Measurements from ENCODE around the gene CST2. TPM values are rescaled to one million over a fixed set of nuclear protein-coding genes. Genes with fewer than 3 reads are reported as not detected.
"Not testable (repeated sequence)": the region's sequence is repeated elsewhere in the genome, so short reads cannot be mapped to it uniquely, and the experiment has no call there.

CST2 gene
- total RNA-seq, 5 donors from 2014 or later (not counting 1 experiment from before 2014, with no cell fraction given) = not detected

DNA sequence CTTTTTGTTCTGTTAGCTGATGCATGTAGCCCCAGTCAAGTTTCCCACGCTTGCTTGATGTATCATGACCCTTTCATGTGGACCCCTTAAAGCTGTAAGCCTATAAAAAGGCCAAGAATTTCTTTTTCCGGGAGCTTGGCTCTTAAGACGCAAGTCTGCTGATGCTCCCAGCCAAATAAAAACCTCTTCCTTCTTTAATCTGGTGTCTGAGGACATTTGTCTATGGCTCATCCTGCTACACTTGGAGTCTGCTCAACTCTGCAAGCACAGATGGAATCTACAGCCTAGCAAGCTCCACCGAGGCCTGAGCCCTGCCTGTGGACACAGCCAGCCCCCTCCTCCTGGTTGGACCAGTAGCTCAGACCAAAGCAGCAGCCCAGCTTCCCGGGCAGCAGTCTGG lies 3.4 kb downstream of the CST2 start:
- no peak overlapping the region for H3K27ac Mint-ChIP-seq
- H3K4me3 ChIP-seq (ENCODE audit: control insufficient read depth in 1 of 2, extremely low read depth in 1 of 2, low read length in 1 of 2) = no peak overlapping the region
- no peak overlapping the region for H3K27ac ChIP-seq (ENCODE audit: low read length)
- whole genome bisulfite sequencing (ENCODE audit: insufficient coverage) = 74% methylated on average over 2 of the region's 5 CpGs
- H3K9me3 Mint-ChIP-seq = no peaks in the 10 kb centered on the region
- no peak overlapping the region for H3K4me3 Mint-ChIP-seq
- no peaks in the 10 kb centered on the region for H3K36me3 ChIP-seq (ENCODE audit: control insufficient read depth in 2 of 2, extremely low read depth in 1 of 2, insufficient read depth in 1 of 2, low read length in 1 of 2)
- no peaks in the 10 kb centered on the region for H3K36me3 Mint-ChIP-seq
- DNase-seq (no peak), ATAC-seq (replicated peaks in 1 of 4) (no peak)
- no peaks in the 10 kb centered on the region for H3K9me3 ChIP-seq
- no peaks in the 10 kb centered on the region for H3K4me1 ChIP-seq (ENCODE audit: control insufficient read depth in 1 of 2, extremely low read depth in 1 of 2, insufficient read depth in 2 of 2, low read length in 2 of 2)
- ChIA-PET POLR2A (no interaction called here), CTCF (no interaction called here)
- peaks cover 0 to 8% of the 10 kb centered on the region in 2 experiments for H3K27me3 ChIP-seq (replicated peaks in 1 of 2; ENCODE audit: control insufficient read depth in 2 of 2, extremely low read depth in 1 of 2, insufficient read depth in 2 of 2, low read length in 1 of 2)
- H3K4me1 Mint-ChIP-seq = no peaks in the 10 kb centered on the region
- H3K27me3 Mint-ChIP-seq = peaks cover 5 to 9% of the 10 kb centered on the region in 2 donors

DNA sequence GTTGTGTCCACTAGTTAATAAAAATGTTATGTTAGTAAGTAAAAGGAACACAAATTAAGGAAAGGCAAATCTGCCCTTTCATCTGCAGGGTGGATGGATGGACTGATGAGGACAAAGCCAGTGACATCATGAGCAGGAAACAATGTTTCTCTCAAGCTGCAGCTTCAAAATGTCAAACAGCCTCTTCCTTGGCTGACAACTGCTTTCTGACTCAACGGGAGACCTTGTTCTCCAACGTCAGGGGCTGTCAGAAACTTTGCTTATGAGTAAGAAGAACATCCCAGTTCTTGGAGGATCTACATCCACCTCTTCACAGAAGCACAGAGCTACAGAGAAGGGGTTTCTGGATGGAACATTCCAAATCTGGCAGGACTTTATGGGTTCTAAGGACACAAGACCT lies 6.0 kb downstream of the CST2 start:
- peaks cover 0 to 1% of the 10 kb centered on the region in 2 experiments for H3K27me3 ChIP-seq (replicated peaks in 1 of 2; ENCODE audit: control insufficient read depth in 2 of 2, extremely low read depth in 1 of 2, insufficient read depth in 2 of 2, low read length in 1 of 2)
- no peak overlapping the region for H3K27ac ChIP-seq (ENCODE audit: low read length)
- Mint-ChIP-seq H3K27ac (no peak overlapping the region), H3K36me3 (no peaks in the 10 kb centered on the region), H3K27me3 (peaks cover 4 to 5% of the 10 kb centered on the region in 2 donors), H3K4me3 (no peak overlapping the region), H3K9me3 (no peaks in the 10 kb centered on the region), H3K4me1 (no peaks in the 10 kb centered on the region)
- no peaks in the 10 kb centered on the region for H3K9me3 ChIP-seq
- H3K4me3 ChIP-seq (ENCODE audit: control insufficient read depth in 1 of 2, extremely low read depth in 1 of 2, low read length in 1 of 2) = no peak overlapping the region
- no peak for DNase-seq
- ATAC-seq (replicated peaks in 1 of 4) = no peak
- no CpG with 5 or more reads among the region's 2 CpGs for WGBS (ENCODE audit: insufficient coverage)
- H3K4me1 ChIP-seq (ENCODE audit: control insufficient read depth in 1 of 2, extremely low read depth in 1 of 2, insufficient read depth in 2 of 2, low read length in 2 of 2) = no peaks in the 10 kb centered on the region
- ChIA-PET POLR2A (no interaction called here), CTCF (no interaction called here)
- no peaks in the 10 kb centered on the region for H3K36me3 ChIP-seq (ENCODE audit: control insufficient read depth in 2 of 2, extremely low read depth in 1 of 2, insufficient read depth in 1 of 2, low read length in 1 of 2)

DNA sequence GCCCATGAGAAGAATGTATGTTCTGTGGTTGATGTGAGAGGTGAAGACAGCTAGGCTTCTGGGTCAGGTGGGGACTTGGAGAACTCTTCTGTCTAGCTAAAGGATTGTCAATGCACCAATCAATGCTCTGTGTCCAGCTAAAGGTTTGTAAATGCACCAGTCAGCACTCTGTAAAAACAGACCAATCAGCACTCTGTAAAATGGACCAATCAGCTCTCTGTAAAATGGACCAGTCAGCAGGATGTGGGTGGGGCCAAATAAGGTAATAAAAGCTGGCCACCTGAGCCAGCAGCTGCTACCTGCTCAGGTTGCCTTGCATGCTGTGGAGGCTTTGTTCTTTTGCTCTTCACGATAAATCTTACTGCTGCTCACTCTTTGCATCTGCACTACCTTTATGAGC lies 15.0 kb downstream of the CST2 start:
- H3K36me3 ChIP-seq (ENCODE audit: control insufficient read depth in 2 of 2, extremely low read depth in 1 of 2, insufficient read depth in 1 of 2, low read length in 1 of 2); CTCF ChIA-PET; H3K4me3 ChIP-seq (ENCODE audit: control insufficient read depth in 1 of 2, extremely low read depth in 1 of 2, low read length in 1 of 2); H3K27ac ChIP-seq (ENCODE audit: low read length); H3K36me3 Mint-ChIP-seq; H3K4me1 Mint-ChIP-seq; H3K27ac Mint-ChIP-seq; H3K4me1 ChIP-seq (ENCODE audit: control insufficient read depth in 1 of 2, extremely low read depth in 1 of 2, insufficient read depth in 2 of 2, low read length in 2 of 2); H3K9me3 ChIP-seq; POLR2A ChIA-PET; DNase-seq; H3K4me3 Mint-ChIP-seq; ATAC-seq (replicated peaks in 1 of 4); H3K27me3 ChIP-seq (replicated peaks in 1 of 2; ENCODE audit: control insufficient read depth in 2 of 2, extremely low read depth in 1 of 2, insufficient read depth in 2 of 2, low read length in 1 of 2); H3K9me3 Mint-ChIP-seq: not testable (repeated sequence)
- H3K27me3 Mint-ChIP-seq = peaks cover 10 to 15% of the 10 kb centered on the region in 2 donors
- WGBS (ENCODE audit: insufficient coverage) = 100% methylated on average over 1 of the region's 1 CpG

- H3K36me3 Mint-ChIP-seq; H3K4me1 ChIP-seq (ENCODE audit: control insufficient read depth in 1 of 2, extremely low read depth in 1 of 2, insufficient read depth in 2 of 2, low read length in 2 of 2); H3K27ac ChIP-seq (ENCODE audit: low read length); ATAC-seq (replicated peaks in 1 of 4); H3K4me1 Mint-ChIP-seq; H3K27me3 ChIP-seq (replicated peaks in 1 of 2; ENCODE audit: control insufficient read depth in 2 of 2, extremely low read depth in 1 of 2, insufficient read depth in 2 of 2, low read length in 1 of 2); H3K36me3 ChIP-seq (ENCODE audit: control insufficient read depth in 2 of 2, extremely low read depth in 1 of 2, insufficient read depth in 1 of 2, low read length in 1 of 2); DNase-seq; H3K9me3 Mint-ChIP-seq; H3K4me3 Mint-ChIP-seq; H3K4me3 ChIP-seq (ENCODE audit: control insufficient read depth in 1 of 2, extremely low read depth in 1 of 2, low read length in 1 of 2); POLR2A ChIA-PET; H3K9me3 ChIP-seq; H3K27ac Mint-ChIP-seq; CTCF ChIA-PET: not testable (repeated sequence)
- WGBS (ENCODE audit: insufficient coverage) = 90% methylated on average over 1 of the region's 2 CpGs
- peaks cover 10 to 19% of the 10 kb centered on the region in 2 donors for H3K27me3 Mint-ChIP-seq
Measured at GRCh38 chr20:23810349-23810748, 16.2 kb downstream of the CST2 start.

DNA sequence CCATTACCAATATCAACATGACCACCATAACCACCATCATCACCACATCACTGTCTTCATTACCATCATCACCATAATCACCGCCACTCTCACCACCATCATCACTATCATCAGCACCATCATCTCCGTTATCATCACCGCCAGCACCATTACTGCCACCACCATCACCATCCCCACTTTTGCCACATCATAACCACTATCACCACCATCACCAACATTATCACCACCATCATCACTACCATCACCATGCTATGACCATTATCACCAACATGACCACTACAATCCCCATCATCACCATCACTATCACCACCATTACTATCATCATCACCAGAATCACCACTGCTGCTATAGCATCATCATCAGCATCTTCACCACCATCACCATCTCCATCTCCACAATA lies 25.7 kb downstream of the CST2 start:
- Histone ChIP-seq H3K9me3 (no peaks in the 10 kb centered on the region), H3K27ac (ENCODE audit: low read length) (no peak overlapping the region), H3K36me3 (ENCODE audit: control insufficient read depth in 2 of 2, extremely low read depth in 1 of 2, insufficient read depth in 1 of 2, low read length in 1 of 2) (no peaks in the 10 kb centered on the region), H3K4me3 (ENCODE audit: control insufficient read depth in 1 of 2, extremely low read depth in 1 of 2, low read length in 1 of 2) (no peak overlapping the region), H3K4me1 (ENCODE audit: control insufficient read depth in 1 of 2, extremely low read depth in 1 of 2, insufficient read depth in 2 of 2, low read length in 2 of 2) (no peaks in the 10 kb centered on the region), H3K27me3 (replicated peaks in 1 of 2; ENCODE audit: control insufficient read depth in 2 of 2, extremely low read depth in 1 of 2, insufficient read depth in 2 of 2, low read length in 1 of 2) (peaks cover 0 to 5% of the 10 kb centered on the region in 2 experiments)
- no peak overlapping the region for H3K4me3 Mint-ChIP-seq
- DNase-seq = no peak
- CTCF ChIA-PET = no interaction called here
- POLR2A ChIA-PET = no interaction called here
- H3K9me3 Mint-ChIP-seq = peaks cover 0 to 3% (median 0%) of the 10 kb centered on the region in 3 donors
- H3K4me1 Mint-ChIP-seq = no peaks in the 10 kb centered on the region
- H3K27me3 Mint-ChIP-seq = peaks cover 3 to 5% of the 10 kb centered on the region in 2 donors
- no peaks in the 10 kb centered on the region for H3K36me3 Mint-ChIP-seq
- no peak for ATAC-seq (replicated peaks in 1 of 4)
- no peak overlapping the region for H3K27ac Mint-ChIP-seq
- 88% methylated on average over 3 of the region's 3 CpGs for WGBS (ENCODE audit: insufficient coverage)

- H3K27me3 Mint-ChIP-seq; H3K4me3 Mint-ChIP-seq; H3K4me1 Mint-ChIP-seq; H3K27ac Mint-ChIP-seq; H3K27ac ChIP-seq (ENCODE audit: low read length); H3K4me3 ChIP-seq (ENCODE audit: control insufficient read depth in 1 of 2, extremely low read depth in 1 of 2, low read length in 1 of 2); H3K9me3 Mint-ChIP-seq; ATAC-seq (replicated peaks in 1 of 4); H3K36me3 Mint-ChIP-seq; H3K9me3 ChIP-seq; POLR2A ChIA-PET; H3K4me1 ChIP-seq (ENCODE audit: control insufficient read depth in 1 of 2, extremely low read depth in 1 of 2, insufficient read depth in 2 of 2, low read length in 2 of 2); H3K36me3 ChIP-seq (ENCODE audit: control insufficient read depth in 2 of 2, extremely low read depth in 1 of 2, insufficient read depth in 1 of 2, low read length in 1 of 2); H3K27me3 ChIP-seq (replicated peaks in 1 of 2; ENCODE audit: control insufficient read depth in 2 of 2, extremely low read depth in 1 of 2, insufficient read depth in 2 of 2, low read length in 1 of 2): not testable (repeated sequence)
- CTCF ChIA-PET = interaction anchor here in 1 of 2 donors (0.6 kb wide), 1 partner anchor 301 kb away, joined by 3 read pairs; no protein-coding TSS in a partner anchor
- peak in 10 of 35 experiments; percentile 2 to 31 (median 9) for DNase-seq
- 33% methylated on average over 1 of the region's 4 CpGs for WGBS (ENCODE audit: insufficient coverage)
Measured at GRCh38 chr20:23799216-23799847, 27.2 kb downstream of the CST2 start.

DNA sequence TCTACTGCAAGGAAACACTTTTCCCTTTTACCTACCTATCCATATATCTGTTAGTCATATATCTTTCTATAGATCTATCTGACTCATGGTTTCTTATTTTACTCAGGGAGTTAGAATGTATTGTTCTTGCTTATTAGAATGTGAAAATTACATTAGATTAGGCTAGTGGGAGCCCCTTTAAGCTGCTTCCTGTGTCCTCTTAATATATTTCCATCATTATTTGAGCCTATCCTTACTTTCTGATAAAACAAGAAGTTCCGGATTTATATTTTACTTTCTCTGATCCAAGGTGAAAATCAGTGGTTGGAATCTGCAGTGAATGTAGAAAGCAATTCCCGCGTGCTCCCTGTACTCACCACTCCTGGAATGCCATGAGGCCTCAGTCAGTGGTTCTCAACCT lies 31.0 kb downstream of the CST2 start:
- ATAC-seq (replicated peaks in 1 of 4) = no peak
- no peaks in the 10 kb centered on the region for H3K9me3 ChIP-seq
- 94% methylated on average over 2 of the region's 3 CpGs for WGBS (ENCODE audit: insufficient coverage)
- no peak overlapping the region for H3K27ac Mint-ChIP-seq
- peaks cover 0 to 7% of the 10 kb centered on the region in 2 experiments for H3K27me3 ChIP-seq (replicated peaks in 1 of 2; ENCODE audit: control insufficient read depth in 2 of 2, extremely low read depth in 1 of 2, insufficient read depth in 2 of 2, low read length in 1 of 2)
- no peak overlapping the region for H3K27ac ChIP-seq (ENCODE audit: low read length)
- H3K36me3 Mint-ChIP-seq = no peaks in the 10 kb centered on the region
- H3K4me1 Mint-ChIP-seq = no peaks in the 10 kb centered on the region
- H3K4me3 Mint-ChIP-seq = no peak overlapping the region
- CTCF ChIA-PET = no interaction called here
- no peak overlapping the region for H3K4me3 ChIP-seq (ENCODE audit: control insufficient read depth in 1 of 2, extremely low read depth in 1 of 2, low read length in 1 of 2)
- H3K9me3 Mint-ChIP-seq = no peaks in the 10 kb centered on the region
- POLR2A ChIA-PET = no interaction called here
- no peaks in the 10 kb centered on the region for H3K4me1 ChIP-seq (ENCODE audit: control insufficient read depth in 1 of 2, extremely low read depth in 1 of 2, insufficient read depth in 2 of 2, low read length in 2 of 2)
- H3K27me3 Mint-ChIP-seq = peaks cover 7 to 8% of the 10 kb centered on the region in 2 donors
- no peaks in the 10 kb centered on the region for H3K36me3 ChIP-seq (ENCODE audit: control insufficient read depth in 2 of 2, extremely low read depth in 1 of 2, insufficient read depth in 1 of 2, low read length in 1 of 2)
- DNase-seq = no peak
